ELF-1 (cell line): ENCODE measurements around the gene RAPSN.

Experiments
- DNase-seq: peaks from one replicate; pipeline ENCODE4 v3.0.0-alpha.2; 2016; ENCODE audit warnings: low read depth, low spot score

RAPSN gene

DNA sequence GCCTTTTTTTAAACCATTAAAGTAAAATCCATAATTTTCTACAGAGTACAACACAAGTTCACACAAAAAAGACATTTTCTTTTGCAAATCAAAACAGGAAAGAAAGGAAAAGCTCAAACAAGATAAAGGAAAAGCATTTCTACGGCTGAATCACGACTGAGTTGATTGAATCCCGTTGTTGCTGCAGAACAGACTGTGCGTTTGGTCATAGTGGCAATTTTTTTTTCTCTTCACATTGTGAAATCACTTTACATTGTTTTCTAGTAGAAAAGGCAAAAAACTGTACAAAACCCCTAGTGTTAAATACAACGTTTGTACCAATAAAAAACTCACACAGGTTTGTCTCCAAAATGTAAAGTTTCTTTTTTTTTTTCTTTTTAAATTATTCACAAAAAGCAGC is 17.3 kb upstream of the RAPSN start:
- no peak for DNase-seq

DNA sequence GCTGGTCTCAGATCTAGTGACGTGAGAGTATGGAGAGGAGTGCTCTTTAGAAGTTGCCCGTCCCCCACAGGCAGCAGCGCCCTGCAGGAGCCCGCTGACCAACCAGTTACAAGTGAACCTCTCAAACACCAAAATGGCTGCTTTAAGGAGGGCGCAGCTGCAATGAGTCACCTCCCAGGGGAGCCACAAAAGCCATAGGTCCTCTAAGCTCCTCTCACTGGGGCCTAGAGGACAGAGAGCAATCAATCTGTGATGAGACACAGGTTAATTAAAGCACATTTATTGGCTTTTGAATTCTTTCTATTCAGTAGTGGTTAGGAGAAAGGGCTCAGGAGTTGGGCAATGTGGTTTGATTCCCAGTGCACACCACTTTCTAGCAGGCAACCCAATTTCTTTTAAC is 15.5 kb upstream of the RAPSN start:
- DNase-seq = peak; percentile 18

DNA sequence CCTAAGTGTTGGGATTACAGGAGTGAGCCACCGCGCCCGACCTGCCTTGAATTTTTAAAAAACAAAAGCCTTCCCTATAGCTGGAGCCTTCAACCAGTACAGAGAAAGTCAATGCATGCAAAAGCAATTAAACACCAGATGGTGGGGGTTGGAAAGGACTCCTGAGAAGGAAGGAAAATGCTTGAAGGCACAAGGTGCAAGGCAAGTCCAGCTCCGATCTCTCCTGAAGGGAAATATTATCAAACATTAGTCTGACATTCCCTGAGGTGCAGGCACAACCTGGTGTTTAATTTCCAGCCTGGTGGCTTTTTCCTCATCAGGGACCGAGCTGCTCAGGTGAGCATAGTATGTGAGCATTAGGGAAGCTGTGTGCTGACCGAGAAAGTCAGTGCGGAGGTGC is 12.9 kb upstream of the RAPSN start:
- no peak for DNase-seq

DNA sequence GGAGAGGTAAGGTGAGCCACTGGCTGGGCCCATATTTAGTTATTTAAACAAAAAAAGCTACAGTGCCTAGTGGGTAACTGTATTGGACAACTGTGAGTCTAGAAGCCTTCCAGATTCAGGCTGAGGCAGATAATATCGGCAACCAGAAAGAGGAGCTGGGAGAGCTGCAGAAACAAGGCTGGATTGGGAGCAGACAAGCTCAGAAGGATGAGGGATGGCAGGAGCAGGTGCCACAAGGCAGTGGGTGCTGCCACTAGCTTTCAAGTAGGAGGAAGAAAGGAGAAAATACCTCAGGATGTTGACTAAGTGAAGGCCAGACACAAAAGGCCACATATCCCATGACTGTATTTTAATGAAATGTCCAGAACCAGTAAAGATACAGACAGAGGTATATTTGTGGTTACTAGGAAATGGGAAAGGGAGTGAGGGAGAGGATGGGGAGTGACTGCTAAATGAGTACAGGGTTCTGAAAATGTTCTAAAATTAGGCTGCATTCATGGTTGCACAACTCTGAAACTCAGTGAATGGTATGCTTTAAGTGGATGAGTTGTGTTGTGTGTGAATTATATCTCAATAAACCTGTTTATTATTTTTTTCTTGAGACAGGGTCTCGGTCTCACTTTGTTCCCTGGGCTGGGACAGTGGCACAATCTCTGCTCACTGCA is 11.8 kb upstream of the RAPSN start:
- DNase-seq = no peak

DNA sequence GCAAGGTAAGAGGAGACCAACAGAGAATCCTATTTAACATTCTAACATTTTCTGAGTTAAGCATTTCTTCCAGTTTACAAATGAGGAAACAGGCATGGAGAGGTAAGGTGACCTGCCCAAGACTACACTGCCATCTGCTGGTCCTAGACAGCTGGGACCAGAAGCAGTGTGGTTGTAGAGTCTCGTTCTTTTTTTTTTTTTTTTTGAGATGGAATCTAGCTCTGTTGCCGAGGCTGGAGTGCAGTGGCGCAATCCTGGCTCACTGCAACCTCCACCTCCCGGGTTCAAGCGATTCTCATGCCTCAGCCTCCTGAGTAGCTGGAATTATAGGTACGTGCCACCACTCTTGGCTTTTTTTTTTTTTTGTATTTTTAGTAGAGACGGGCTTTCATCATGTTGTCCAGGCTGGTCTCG is 5.3 kb upstream of the RAPSN start:
- peak; percentile 77 for DNase-seq

DNA sequence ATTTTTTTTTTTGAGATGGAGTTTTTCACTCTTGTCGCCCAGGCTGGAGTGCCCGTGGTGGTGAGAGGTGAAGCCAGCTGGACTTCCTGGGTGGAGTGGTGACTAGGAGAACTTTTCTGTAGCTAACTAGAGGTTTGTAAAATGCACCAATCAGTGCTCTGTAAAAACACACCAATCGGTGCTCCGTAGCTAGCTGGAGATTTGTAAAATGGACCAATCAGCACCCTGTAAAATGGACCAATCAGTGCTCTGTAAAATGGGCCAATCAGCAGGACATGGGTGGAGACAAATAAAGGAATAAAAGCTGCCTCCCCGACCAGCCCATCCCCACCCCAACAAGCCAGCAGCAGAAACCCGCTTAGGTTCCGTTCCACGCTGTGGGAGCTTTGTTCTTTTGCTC is 4.4 kb upstream of the RAPSN start:
- no peak for DNase-seq

DNA sequence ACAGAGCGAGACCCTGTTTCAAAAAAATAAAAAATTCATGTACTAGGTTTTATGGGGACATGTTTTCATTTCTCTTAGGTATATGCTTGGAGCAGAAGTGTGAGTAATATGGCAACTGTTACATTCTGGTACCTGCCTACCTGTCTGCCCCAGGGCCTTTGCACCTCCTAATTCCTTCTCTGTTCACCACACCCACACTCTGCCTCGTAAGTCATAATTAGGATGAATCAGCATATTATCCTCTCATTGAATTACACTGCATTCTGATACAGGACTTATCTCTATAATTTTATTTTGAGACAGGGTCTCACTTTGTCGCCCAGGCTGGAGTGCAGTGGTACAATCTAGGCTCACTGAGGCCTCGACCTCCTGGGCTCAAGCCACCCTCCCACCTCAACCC is 3.1 kb upstream of the RAPSN start:
- no peak for DNase-seq

DNA sequence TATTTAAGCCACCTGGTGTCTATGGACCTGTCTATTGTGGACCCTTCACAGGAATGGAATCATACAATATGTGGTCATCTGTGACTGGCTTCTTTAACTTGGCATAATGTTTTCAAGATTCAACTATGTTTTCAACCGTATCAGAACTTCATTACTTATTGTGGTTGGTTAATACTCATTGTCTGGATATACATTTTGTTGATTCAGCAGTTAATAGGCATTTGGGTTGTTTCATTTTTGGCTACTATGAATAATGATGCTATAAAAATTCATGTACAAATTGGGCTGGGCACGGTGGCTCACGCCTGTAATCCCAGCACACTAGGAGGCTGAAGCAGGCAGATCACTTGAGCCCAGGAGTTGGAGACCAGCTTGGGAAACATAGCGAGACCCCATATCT is 2.5 kb upstream of the RAPSN start:
- DNase-seq = no peak

DNA sequence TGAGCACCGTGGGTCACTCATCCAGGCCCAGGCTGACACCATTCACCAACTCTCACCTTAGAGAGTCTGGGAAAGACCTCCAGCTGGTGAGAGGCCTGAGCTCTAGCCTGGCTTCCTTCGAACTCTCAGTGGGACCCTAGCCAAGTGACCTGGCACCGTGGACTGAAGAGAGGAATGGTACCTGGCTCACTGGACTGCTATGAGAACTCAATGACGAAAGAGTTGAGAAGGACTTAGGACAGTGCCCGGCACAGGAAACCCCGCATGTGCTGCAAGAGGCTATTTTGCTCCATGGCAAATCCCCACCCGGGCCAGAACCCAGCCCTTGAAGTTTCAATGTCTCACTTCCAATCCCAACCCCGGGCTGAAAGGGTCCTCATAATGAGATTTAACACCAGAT is 605 bp upstream of the RAPSN start:
- no peak for DNase-seq

DNA sequence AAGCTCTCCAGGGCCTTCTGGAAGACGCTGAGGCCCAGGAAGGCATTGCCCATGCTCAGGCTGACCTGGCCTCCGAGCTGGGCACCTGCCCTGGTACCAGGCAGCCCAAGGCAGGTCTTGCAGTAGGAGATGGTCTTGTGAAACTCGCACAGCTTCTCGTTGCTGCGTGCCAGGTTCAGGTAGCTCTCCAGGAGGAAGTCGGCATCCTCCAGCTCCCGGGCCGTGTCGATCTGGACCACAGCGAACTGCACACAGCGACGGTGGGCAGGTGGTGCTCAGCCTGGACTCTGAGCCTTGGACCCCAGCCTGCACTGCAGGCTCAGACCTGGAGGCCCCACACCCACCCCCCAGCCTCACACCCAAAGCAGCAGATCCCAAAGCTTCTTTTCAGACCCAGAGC is 1.0 kb downstream of the RAPSN start:
- no peak for DNase-seq

DNA sequence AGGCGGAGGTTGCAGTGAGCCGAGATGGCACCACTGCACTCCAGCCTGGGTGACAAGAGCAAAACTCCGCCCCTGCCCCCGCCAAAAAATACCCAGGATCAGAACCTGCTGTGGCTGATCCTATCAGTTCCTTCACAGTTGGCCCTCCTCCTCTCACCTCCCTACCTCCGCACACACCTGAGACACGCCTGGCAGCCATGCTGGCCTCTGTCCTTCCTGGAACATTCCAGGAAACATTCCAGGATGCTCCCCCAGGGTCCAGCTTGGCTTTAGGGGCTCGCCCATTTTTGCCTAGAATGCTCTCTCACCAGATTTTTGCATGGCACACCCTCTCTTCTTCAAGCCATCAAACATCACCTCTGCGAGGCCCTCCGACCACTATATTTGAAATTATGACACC is 2.1 kb downstream of the RAPSN start:
- DNase-seq = no peak

DNA sequence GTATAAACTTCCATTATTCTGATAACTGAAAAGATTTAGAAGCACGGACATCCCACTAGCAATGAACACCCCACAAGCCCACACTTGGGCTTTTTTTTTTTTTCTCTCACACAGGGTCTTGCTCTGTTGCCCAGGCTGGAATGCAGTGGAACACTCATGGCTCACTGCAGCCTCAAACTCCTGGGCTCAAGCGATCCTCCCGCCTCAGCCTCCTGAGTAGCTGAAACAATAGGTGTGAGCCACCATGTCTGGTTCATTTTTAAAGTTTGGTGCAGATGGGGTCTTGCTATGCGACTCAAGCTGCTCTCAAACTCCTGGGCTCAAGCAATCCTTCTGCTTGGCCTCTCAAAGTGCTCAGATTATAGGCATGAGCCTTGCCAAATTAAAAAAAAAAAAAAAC is 3.1 kb downstream of the RAPSN start:
- DNase-seq = no peak

DNA sequence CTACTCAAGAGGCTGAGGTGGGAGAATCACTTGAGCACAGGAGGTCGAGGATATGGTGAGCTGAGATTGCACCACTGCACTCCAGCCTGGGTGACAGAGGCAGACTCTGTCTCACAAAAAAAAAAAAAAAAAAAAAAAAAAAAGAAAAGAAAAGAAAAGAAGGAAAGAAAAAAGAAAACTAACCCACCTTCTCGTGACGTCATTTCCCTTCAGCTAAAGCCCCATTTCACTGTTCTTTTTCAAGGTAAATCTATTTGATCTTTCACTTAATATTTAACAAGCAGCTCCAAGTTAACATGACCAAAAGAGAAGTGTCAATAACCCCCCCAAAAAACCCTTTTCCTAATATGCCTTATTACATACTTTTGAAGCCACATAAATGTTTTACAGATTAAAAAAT is 5.1 kb downstream of the RAPSN start:
- DNase-seq = no peak

DNA sequence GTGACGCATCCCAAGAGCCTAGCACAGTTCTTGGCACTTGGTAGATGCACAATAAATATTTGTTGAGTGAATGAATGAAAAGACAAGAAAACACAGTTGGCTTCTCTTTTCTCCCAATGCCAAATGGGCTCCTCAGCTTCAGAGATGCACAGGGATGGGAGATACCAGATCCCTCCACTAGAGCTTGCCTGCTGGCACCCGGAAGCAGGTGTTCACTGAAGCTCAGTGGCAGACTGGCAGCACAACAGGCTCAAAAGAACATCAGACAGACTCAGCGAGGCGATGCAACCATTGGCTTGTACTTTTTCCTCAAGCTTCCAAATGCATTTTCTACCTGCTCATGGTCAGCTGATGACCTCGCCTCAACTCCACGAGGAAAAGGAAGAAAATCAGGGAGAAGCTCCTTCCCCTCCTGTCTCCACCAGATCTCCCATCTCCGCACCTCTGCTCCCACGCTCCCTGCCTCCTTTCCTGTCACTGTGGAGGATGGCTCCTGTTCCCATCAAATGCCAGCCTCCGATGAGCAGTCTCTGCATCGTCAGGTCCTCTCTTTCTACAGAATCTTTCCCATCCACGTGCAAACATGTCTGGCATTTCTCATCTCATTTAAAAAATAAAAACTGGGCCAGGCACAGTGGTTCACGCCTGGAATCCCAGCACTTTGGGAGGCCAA is 5.8 kb downstream of the RAPSN start:
- DNase-seq = no peak

DNA sequence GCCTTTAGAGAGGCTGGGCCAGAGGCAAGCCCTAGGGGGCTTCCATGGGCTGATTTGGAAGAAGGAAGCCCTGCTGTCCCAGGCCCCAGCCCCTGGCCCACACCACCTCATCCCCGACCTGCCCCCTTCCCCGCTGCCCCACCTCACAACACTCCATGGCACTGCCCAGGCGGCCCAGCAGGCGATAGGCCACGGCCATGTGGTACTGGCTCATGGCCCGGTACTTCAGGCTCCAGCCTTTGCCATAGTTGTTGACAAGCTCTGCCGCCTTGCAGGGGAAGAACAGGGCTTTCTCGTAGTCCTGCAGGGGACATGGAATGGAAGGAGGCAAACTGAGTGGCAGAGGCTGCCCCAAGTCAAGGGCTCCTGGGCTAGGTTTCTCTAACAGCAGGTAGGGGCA is 6.4 kb downstream of the RAPSN start:
- no peak for DNase-seq

DNA sequence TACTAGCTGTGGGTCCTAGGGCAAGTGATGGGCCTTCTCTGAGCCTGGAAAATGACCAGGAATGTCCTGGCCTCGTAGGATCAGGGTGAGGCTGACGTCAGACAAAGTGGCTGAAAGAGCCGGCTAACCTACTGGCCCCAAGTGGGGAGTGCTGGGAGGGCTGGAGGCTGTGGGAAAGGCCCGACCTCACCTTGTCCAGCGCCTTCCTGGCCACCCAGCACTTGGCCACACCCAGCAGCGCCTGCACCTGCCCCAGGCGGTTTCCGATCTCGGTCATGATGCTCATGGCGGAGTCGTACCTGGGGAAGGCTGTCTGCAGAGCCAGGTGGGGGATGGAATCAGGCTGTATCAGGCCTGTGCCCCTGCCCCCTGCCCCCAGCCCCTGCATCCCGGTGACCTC is 7.5 kb downstream of the RAPSN start:
- DNase-seq = peak; percentile 62

DNA sequence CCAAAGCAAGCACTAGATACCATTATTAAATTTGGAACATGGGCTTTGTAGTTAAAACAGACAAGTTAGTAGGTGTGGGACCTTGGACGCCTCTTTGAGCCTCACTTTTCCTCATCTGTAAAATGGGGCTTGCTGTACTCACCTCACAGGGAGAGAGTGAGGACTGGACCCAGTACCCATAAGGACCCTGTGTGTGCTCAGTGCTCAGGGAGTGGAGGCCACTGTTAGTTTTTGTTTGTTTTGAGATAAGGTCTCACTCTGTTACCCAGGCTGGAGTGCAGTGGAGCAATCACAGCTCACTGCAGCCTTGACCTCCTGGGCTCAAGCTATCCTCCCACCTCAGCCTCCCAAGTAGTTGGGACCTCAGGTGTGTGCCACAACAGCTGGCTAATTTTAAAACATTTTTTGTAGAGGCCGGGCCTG is 8.9 kb downstream of the RAPSN start:
- no peak for DNase-seq

DNA sequence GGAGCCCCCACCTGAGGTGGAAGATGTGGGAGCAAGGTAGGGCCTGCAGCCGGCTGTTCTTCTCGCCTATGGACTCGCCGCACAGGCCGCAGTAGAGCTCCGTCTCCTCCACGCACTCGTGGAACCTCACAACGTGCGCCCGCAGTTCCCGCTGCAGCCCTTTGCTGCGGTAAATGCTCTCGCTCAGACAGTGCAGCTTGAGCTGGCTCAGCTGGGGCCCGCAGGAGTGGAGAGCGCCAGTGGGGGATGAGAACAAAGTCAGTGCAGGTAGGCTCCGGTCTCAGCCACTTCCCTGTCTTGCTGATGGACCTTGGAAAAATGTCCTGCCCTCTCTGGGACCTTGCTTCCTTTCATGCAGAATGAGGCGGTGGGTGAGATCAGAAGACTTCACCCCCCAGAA is 10.2 kb downstream of the RAPSN start:
- no peak for DNase-seq

DNA sequence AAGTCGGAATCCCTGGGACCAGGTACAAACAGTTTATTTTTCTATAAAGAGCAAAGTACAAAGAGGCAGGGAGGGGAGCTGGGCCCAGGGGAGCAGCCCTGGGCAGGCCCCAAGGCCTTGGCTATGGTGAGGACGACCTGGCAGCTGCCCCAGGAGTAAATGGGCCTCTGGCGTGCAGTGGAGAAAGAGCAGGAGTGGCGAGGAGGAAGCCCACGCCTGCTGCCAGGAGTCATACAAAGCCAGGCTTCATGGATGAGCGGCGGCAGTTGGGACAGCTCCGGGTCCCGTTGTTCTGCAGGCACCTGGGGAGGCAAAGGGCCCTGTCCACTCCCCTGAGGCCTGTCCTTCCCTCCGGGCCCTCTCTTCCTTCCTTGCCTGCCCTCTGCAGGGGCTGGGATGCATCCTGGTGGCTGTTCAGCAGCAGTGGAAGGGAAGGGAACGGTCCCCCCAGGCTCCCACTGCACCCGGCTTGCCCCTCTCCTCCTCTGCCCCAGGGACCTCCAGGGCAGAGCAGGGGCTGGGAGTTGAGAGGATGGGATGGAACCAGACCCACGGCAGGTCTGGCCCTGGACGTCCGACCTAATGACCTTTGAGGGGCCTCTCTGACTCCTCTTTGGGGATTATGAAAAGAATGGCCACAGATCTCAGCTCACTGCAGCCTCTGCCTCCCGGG is 11.1 kb downstream of the RAPSN start:
- DNase-seq = no peak

DNA sequence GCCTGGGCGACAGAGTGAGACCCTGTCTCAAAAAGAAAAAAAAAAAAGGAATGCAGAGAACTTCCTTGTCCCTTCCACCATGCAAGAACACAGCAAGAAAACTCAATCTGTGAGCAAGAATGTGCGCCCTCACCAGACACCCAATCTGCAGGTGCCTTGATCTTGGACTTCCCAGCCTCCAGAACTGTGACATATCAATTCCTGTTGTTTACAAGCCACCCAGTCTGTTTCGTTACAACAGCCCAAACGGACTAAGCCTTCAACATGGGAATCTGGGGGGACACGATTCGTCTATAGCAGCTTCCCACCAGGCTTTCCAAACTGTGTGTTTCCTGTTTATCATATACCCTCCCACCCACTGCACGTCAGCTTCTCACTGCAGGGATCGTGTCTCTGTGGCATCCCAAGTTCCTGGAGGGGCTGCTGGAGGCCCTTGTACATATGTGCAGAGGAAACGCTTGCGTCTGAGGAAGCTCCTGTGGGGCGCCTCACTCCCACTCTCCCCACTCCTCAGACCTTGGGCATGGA is 11.7 kb downstream of the RAPSN start:
- DNase-seq = no peak

DNA sequence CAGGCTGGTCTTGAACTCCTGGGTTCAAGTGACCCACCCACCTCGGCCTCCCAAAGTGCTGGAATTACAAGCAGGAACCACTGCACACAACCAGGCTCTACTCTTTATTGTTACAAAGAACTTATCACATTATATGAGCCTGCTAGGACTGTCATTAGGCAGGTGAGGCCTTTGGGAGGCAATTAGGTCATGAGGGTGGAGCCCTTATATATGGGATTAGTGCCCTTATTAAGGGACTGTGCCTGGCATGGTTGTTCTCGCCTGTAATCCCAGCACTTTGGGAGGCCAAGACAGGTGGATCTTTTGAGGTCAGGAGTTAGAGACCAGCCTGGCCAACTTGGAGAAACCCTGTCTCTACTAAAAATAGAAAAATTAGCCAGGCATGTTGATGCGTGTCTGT is 12.2 kb downstream of the RAPSN start:
- no peak for DNase-seq

DNA sequence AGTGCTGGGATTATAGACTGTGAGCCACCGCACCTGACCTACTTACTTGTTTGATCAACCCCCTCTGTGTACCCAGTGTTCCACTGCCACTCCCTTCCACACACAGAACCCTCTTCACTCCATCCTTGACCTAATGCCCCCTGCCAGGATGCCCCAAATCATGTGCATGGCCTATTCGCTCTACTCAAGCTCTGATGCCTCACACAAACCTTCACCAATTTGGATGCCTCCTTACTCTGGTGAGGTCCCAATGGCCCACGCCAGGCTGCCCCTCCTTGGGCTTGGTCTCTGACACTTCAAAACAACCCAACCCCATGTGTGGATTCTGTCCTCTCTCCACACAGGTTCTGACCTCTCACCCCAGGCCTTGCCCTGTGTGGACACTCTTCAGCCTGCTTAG is 13.2 kb downstream of the RAPSN start:
- no peak for DNase-seq
